Right ventricle myocardium inferior (tissue), 1 donor: ENCODE data around the gene ZCCHC24. TPM values are rescaled to one million over a fixed set of nuclear protein-coding genes. Genes with fewer than 3 reads are reported as not detected.

Experiments used
- ATAC-seq: fragments of 200-7000 bp; cut with Tn5 transposase; one replicate; pipeline ENCODE4 v1.9.1; 2020; ENCODE audit warnings: mild to moderate bottlenecking, moderate library complexity
- DNase-seq: peaks from one replicate; pipeline ENCODE4 v3.0.0; 2021; ENCODE audit errors: missing footprints
- intact Hi-C: fragments of 100-400 bp; cut with DNase I; formaldehyde crosslinking; loops from one replicate; pipeline ENCODE4 v1.11.0; 2022
- total RNA-seq: library from RNA; stranded (reverse); fragmentation: NEBNext Ultra II Directional; extraction: Animal tissue kit (Norgen Biotek cat#: 25700); gene quantifications from one replicate; pipeline ENCODE4 v1.2.1, GENCODE V29; 2021
- donor health status: DM: no; HTN: yes; CAD: no; lungs with severe emphysema.

ZCCHC24 gene
- total RNA-seq, 1 donor from 2014 or later, result 60.1 TPM

DNA sequence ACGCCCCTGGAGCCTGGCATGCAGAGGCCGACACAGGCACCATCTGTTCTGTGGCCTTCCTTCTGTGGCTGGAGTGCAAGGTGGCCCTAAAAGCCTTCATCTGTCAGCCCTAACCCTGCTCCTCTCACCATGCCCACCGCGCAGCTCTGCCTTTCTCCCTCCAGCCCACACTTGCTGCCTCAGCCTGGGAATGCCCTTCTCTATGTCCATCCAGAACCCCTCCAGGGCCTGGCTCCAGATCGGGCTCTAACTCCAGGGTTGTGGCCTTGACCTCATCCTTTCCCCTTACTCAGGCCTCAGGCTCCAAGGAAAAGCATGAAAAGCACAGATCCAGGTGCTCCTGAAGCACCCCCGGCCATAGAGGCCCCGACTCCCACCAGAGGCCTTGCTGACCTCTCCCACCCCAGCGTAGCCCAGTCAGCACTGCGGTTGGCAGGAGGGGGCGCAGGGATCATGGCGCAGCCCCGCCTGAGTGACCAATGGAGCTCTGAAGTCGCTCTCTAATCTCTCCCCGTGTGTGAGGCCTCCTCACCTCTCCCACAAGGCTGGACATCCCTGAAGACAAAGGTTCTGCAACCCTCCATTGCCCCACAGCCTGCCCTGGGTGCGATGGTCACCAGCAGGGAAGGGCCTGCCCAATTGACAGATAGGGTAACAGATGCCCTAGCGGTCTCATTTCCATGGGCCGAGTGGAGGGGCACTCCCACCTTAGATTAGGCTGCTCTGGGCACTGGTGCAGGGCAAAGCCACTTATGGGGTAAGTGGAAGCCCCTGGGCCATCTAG is 9.2 kb downstream of the ZCCHC24 start:
- intact Hi-C loops, result no loop called here
- DNase-seq, result no peak
- no peak for ATAC-seq

DNA sequence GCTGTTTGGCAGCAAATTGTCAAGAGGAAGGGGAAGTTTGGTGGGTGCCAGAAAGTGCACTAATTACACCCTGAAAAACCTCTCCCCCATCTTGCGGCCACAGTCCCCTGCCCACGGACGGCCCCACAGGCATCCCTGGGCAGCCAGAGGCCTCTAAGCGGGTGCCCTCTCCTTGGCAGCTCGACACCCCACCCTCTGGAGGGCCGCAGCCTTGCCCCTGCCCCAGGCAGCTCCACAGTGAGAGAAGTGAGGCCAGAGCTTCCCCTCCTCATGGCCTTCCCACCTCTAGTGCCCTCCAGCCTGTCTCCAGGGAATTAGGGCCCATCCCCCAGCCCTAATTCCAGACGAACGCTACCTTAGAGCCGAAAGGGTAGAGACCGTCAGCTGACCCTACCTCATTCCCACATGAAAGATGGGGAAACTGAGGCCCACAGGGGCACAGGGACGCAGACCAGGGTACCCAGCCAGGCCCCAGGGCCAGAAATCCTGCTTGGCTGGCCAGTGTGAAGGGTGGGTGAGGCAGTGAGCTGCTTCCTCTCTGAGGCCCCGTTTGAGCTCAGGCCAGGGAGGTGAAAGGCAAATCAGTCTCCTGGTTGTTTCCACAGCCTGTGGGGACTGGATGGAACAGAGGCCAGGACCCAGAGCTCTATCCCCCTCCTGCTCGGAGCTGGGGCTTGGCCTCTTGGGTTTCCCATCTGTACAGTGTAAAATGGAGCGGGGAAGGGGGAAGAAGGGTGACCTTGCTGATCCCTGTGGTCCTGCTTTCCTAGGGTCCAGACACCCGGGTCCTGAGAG is 10.0 kb downstream of the ZCCHC24 start:
- intact Hi-C loops, result no loop called here
- ATAC-seq (peak; percentile 58), DNase-seq (no peak)

DNA sequence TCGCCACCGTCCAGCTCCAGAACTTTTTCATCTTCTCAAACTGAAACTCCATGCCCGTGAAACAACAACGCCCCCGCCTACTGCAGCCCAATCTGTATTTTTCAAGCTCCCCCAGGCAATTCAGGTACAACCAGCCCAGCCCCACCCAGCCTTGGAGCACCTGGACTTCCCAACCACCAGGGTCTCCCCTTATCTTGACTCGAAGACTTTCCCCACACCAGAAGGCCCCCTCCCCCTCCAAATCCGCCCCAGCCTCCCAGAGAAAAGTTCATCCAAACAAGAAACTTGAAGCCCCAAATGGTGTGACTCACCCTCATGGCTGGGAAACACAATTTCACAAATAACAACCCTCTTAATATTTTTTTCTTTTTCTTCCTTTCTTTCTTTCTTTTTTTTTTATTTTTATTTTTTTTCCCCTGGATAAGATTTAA is 10.6 kb downstream of the ZCCHC24 start:
- intact Hi-C loops, result no loop called here
- ATAC-seq, result no peak
- no peak for DNase-seq

DNA sequence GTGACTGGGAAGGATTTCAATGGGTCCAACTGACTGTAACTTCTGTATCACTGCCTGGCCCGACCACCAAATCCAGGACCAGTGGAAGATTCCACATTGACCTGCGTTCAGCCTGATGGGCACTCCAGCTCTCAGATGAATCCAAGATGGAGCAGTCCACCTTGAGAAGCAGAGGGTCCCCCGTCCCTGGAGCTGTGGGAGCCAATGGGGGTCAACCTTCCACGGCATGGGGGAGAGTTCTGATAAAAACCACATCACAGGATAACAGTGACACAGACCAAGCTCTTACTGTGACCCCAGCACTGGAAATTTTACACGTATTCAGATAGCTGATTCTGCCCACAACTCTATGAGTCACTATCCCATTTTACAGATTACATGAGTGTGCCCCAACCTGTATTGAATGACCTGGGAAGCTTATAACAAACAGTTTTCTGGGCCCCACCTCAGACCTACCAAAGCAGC is 11.2 kb downstream of the ZCCHC24 start:
- ATAC-seq (no peak), DNase-seq (no peak)
- intact Hi-C loops, result no loop called here

DNA sequence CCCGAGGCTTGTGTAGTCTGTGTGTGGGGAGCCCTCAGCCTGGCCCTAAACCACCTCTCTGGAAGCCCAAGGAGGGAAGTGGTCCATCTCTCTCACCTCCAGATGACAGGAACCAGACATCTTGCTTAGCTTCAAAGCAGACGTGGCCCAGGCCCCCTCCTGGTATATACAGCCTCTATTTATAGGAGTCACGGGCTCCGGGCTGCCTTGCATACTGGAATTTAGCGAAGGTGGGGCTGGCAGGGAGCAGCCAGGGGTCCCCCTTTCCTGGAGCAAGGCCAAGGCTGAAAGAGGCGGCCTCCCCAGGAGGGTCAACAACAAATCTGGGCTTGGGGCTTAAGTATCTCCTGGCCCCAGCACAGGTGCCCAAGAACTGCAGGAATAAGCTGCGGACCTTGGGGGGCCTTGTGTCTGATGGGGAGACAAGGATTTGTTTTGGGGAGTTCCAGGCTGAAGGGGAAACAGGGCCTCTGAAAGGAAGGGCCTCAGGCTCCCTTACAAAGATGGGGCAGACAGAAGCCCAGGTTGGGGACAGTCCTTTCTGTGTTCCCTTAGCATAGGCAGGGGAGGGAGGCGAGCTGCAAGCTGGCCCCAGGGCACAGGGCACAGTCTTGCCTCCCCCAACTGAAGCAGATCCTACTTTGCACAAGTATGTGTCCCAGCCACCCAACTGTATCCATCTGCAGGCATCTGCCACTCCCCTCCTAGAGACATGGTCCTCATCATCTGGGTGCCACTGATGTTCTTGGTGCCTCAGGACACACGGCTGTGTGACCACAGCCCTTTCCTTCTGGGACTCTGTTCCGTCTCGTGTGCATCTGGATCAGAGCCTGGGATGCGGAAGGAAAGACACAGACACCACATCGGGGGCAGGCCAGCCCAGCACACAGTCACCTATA is 11.9 kb downstream of the ZCCHC24 start:
- peak; percentile 64 for DNase-seq
- peak; percentile 32 for ATAC-seq
- intact Hi-C loops, result no loop called here

DNA sequence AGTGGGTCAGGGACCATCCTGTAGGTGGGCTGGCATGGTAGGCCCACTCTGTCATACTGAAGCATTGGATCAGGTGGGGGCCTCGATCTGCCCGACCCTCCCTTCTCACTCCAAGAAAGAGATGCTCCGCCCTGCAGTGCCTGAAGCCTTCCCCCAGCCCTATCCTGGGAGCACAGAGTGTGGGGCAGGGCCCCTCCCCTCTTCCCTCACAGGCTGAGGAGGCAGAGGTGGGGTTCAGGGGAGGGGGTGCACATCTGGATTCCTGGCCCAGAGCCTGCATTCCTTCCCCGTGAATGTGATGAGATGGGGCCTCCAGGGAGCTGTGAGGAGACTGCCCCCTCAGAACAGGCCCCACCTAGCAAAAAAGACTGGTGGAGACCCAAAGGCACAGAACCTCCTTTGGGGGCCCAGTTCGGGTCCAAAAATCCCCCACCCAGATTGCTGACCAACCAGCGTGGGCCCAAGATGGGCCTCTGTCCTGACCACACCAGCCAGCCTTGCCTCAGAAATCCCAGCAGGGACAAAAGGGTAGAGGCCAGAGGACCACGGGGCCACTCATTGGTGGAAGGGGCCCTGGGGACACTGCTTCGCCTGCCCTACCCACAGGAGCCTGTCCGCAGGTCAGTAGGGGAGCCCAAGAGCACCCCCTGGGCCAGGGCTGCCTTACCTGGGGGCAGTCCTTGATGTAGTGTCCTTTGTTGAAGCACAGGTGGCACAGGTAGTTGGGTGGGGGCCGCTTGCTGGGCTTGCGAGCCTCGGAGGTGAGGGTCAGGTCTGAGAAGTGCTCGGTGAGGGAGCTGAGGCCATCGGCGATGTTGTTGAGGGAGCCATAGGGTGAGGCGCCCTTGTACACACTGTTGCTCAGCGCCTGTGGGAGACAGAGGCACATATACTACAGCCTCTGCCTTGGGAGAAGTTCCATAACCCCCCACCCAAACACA is 13.3 kb downstream of the ZCCHC24 start:
- DNase-seq (no peak), ATAC-seq (no peak)
- intact Hi-C loops, result no loop called here

DNA sequence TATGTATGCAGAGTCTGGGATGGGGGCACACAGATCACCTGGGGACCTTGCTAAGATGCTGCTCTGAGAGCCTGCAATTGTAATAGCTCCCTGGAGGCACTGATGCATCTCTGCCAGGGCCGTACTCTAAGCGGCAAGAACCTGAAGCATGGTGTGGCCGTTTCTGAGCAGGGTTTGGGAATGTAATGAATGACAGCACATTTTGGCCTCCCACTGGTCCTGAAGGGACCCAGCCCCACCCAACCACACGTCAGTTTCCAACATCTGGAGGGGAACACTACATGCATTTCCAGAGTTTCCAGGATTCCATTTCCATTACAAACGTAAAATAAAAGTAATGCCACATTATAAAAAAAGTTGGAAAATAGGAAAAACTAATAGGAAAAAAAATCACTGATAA is 14.0 kb downstream of the ZCCHC24 start:
- ATAC-seq (no peak), DNase-seq (no peak)
- intact Hi-C loops, result no loop called here

DNA sequence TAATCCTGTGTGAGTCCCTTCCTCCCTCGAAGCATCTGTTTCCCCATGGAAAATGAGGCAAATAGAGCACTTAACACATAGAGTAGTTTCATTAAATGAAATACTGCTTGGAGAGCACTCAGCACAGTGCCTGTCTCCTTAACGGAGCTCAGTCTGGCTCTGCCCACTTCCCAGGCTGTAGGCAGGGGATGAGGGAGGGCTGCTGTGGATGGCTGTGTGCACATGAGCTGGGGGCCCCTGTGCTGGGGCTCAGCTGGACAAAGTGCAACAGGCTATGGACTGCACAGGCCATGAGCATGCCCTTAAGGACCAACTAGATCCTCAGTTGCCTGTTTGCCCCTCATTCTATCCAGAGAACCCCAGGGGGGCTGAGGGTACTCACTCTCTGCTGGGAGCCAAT is 14.5 kb downstream of the ZCCHC24 start:
- intact Hi-C loops, result no loop called here
- DNase-seq, result no peak

DNA sequence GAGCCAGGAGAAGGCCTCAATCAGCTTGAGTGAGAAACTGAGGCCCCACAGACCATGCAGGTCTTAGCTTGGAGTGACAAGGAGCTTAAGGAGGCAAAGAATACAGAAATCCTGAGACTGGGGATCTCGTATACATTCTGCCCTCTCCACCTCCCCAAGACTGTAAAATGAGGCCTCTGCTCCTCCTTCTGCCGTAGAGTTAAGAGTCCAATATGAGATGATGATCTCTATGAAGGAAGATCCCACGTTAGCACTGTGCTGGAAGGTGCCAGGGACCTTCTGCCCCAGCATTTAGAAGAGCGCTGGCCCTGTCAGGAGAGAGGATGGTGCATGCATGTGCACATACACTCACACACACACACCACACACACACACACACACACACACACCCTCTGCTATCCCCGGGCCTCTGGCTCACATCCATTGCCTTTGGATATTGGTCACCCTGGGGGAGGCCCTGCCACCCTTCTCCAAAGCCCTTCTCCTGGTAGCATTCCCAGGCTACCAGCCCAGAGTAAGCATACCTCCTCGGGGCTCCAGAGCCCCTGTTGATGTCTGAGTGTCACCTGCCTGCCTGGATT is 15.0 kb downstream of the ZCCHC24 start:
- ATAC-seq (no peak), DNase-seq (no peak)
- intact Hi-C loops, result no loop called here

More for the DNA sequence above, 14.5 kb downstream of the ZCCHC24 start:
- no peak for ATAC-seq

DNA sequence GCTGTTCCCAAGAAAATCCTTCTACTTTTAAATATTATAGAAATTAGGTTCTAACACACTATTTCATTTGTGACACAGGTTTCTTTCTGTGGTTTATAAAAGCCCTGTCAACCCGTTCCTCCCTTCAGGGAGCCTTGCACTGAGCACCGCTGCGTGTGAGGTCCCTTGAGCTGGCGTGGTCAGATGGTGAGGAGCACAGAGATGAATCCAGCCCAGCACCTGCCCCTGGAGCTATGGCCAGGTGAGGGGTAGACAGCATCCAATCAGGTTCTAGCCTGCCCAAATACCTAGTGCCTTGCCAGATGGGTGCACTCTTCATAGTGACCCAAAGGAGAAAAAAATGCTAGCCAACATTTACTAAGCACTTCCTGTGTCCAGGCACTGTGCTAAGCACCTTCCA is 15.7 kb downstream of the ZCCHC24 start:
- DNase-seq, result no peak
- intact Hi-C loops, result no loop called here
- no peak for ATAC-seq

DNA sequence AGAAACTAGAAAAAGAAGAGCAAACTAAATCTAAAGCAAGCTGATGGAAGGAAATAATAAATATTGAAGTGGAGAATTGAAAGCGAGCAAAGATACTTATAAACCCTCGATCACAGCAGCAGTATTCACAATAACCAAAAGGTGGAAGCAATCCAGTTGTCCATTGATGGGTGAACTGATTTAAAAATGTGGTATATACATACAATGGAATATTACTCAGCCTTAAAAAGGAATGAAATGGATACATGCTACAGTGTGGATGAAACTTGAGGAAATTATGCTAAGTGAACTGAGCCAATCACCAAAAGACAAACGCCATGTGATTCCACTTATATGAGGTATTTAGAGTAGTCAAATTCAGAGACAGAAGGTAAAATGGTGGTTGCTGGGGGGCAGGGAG is 17.5 kb downstream of the ZCCHC24 start:
- intact Hi-C loops, result no loop called here
- no peak for DNase-seq
- no peak for ATAC-seq

DNA sequence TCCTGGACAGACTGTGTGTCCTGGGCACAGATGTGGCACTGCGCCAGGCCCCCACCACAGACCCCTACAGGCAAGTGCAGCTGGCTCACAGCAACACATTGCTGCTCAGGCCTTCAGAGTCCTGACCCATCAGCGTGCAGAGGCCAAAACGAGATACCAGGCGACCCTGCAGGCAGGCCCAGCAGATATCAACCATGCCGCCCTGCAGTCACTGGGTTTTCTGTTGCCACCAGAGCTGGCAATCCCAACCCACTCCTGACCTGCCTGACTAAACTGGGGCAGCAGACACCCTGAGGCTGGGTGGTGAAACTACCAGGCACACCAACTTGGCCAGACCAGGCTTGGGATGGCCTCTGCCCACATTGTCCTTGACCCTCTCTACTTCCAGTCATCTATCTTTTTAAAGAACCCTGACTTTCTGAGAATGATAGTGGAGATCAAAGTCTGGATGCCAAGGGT is 20.3 kb downstream of the ZCCHC24 start:
- ATAC-seq (no peak), DNase-seq (no peak)
- intact Hi-C loops, result no loop called here

DNA sequence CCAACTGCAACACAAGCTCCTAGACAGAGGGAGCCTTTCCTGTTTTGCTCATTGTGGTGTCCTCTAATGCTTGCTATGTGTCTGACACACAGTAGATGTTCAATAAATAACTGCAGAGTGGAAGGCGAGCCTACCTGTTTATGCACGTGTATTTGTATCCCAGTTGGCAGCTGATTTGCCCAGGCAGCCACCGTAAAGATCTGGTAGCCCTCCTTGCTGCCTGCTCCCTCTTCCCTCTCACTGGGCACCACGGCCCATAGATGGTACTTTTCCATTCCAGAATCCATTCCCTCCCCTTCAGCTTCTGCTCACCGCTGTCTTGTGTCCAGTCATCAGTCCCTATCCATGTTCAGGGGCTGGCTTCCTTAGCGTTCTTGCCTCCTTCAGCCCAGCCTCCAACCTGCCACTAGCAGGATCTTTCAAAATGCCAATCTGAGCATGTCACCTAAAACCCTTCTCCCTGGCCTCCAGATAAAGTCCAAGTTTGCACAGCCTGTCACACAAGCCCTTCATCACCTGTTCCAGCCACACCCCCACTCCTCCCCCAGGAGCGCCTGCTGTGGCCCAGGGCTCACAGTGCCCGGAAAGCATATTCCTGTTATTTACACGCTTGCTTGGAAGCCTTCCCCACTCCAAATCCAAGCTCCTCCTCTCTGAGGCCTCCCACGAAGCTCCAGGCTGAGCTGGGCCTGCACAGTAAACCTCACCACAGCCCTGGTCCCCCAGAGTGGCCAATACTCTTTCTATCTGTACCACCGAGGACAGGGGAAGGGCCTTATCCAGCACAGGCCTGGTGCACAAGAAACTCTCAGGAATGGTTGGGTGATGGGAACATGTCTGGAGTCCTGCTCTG is 21.0 kb downstream of the ZCCHC24 start:
- intact Hi-C loops, result no loop called here
- ATAC-seq (peak; percentile 54), DNase-seq (no peak)

DNA sequence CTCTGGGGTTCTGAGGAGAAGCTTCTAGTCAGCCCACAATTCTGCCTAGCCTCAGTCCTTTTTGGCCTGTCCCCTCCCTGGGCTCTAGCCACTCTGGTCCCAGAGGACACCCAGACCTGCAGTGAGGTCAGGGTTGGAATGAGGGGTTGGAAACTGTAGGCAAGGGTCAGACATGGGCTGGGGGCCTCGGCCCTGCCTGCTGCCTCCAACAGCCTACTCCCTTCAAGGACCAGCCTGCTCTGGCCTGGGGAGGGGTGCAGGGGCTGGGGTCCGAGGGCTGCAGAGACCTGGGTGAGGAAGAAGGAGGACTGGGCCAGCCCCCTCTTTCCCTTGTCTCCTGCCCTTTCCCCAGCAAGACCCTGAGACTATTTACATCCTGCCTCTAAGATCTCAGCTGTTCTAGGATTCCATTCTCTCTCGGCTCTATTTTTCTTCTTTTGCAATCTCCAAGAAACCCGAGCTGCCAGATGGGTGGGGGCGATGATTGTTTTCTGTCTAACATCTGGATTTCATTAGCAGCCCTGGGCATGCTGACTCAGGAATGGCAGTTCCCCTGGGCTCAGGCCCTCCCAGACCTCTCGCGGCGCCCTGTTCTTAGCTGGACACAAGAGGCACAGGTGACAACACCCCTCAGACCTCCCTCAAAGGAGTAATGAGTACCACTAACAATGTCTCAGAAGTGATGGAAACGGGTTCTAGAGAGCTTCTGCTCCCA is 23.1 kb downstream of the ZCCHC24 start:
- intact Hi-C loops, result no loop called here
- ATAC-seq (peak; percentile 68), DNase-seq (peak; percentile 71)

DNA sequence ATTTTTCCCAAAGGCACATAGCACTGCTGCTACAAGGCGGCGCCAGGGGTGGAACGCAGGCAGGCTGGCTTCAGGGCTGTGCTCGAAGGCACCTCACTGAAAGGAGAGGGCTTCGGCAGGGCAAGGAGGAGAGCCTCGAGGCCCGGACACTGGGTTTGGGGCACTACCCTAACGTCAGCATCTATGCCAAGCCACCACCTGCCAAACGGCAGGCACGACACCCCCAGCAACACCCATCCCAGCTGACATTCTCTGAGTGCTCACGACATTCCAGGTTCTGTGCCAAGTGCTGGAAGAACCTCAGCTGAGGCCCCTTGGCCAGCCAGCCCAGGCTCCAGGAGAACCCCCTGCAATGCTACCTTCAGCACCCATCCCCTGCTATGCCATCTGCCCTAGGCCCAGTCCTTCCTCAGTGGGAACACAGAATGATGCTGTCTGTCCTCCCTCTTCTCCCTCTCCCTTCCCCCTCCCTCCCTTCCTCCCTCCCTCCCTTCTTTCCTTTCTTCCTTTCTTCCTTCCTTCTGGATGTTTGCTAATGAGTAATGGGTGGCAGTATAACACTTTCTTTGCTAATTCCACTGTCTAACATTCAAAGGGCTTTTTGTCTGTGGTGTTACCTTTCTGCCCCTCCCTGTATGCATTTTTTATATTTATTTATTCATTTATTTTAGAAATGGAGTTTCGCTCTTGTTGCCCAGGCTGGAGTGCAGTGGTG is 24.3 kb downstream of the ZCCHC24 start:
- intact Hi-C loops, result no loop called here
- DNase-seq, result peak; percentile 45
- no peak for ATAC-seq
